ENCODE measurements around the gene MYO1D. TPM values are rescaled to one million over a fixed set of nuclear protein-coding genes. Genes with fewer than 3 reads are reported as not detected.

The MYO1D gene
- total and polyA plus RNA-seq, 7 donors = 6.2 to 184 (median 21.6) TPM

- no peaks in the 10 kb centered on the region for H3K9me3 ChIP-seq
- no peak for TF ChIP-seq EP300 (IDR thresholded peaks at IDR 0.05)
- DNase-seq = no peak
- H3K27ac ChIP-seq = no peak overlapping the region
- H3K4me3 ChIP-seq = no peak overlapping the region
- WGBS, 2 donors = 26 to 67% methylated on average over 3 of the region's 3 CpGs
- H3K36me3 ChIP-seq = no peaks in the 10 kb centered on the region
- H3K27me3 ChIP-seq = no peaks in the 10 kb centered on the region
- intact Hi-C loops (cut with DNase I) = no loop called here
- no peaks in the 10 kb centered on the region for H3K4me1 ChIP-seq
Measured at GRCh38 chr17:32769846-32770245, 107.1 kb downstream of the MYO1D start.

- no peak overlapping the region for H3K27ac ChIP-seq
- H3K9me3 ChIP-seq = no peaks in the 10 kb centered on the region
- WGBS, 2 donors = 40 to 64% methylated on average over 5 of the region's 5 CpGs
- no peak for DNase-seq
- H3K36me3 ChIP-seq = peaks cover 0 to 4% (median 0%) of the 10 kb centered on the region in 4 donors
- intact Hi-C loops (cut with DNase I) = no loop called here
- H3K4me1 ChIP-seq = no peaks in the 10 kb centered on the region
- TF ChIP-seq EP300 (IDR thresholded peaks at IDR 0.05) (no peak), POLR2A (IDR thresholded peaks at IDR 0.05) (no peak), POLR2AphosphoS5 (IDR thresholded peaks at IDR 0.05) (no peak)
- no peaks in the 10 kb centered on the region for H3K27me3 ChIP-seq
- H3K4me3 ChIP-seq = no peak overlapping the region
Measured at GRCh38 chr17:32763855-32764439, 113.0 kb downstream of the MYO1D start.

- no peak for DNase-seq
- Histone ChIP-seq H3K4me3 (no peak overlapping the region), H3K4me1 (no peaks in the 10 kb centered on the region), H3K36me3 (peaks cover 0 to 4% (median 0%) of the 10 kb centered on the region in 4 donors), H3K27ac (no peak overlapping the region), H3K27me3 (no peaks in the 10 kb centered on the region), H3K9me3 (no peaks in the 10 kb centered on the region)
- intact Hi-C loops (cut with DNase I) = loop anchor here (5.0 kb wide), 2 partner anchors 102 to 297 kb away; no protein-coding TSS in a partner anchor
- TF ChIP-seq POLR2AphosphoS5 (IDR thresholded peaks at IDR 0.05) = no peak
- TF ChIP-seq CTCF (IDR thresholded peaks at IDR 0.05) = no peak
- TF ChIP-seq EP300 (IDR thresholded peaks at IDR 0.05) = no peak
- no peak for TF ChIP-seq POLR2A (IDR thresholded peaks at IDR 0.05)
Measured at GRCh38 chr17:32759476-32759875, 117.4 kb downstream of the MYO1D start.

GRCh38 chr17:32757963-32758362, 119.0 kb downstream of the MYO1D start:
- intact Hi-C loops (cut with DNase I) = loop anchor here (5.0 kb wide), 2 partner anchors 101 to 296 kb away; no protein-coding TSS in a partner anchor

GRCh38 chr17:32756696-32757095, 120.2 kb downstream of the MYO1D start:
- no peak overlapping the region for H3K27ac ChIP-seq
- no peaks in the 10 kb centered on the region for H3K4me1 ChIP-seq
- intact Hi-C loops (cut with DNase I) = loop anchor here (5.0 kb wide), 2 partner anchors 99 to 294 kb away; no protein-coding TSS in a partner anchor
- H3K27me3 ChIP-seq = no peaks in the 10 kb centered on the region
- H3K36me3 ChIP-seq = peaks cover 0 to 4% (median 0%) of the 10 kb centered on the region in 4 donors
- no peak for TF ChIP-seq POLR2A (IDR thresholded peaks at IDR 0.05)
- WGBS, 2 donors = 43 to 83% methylated on average over 1 of the region's 1 CpG
- no peak for DNase-seq
- no peak overlapping the region for H3K4me3 ChIP-seq
- no peaks in the 10 kb centered on the region for H3K9me3 ChIP-seq

More at GRCh38 chr17:32757963-32758362, 119.0 kb downstream of the MYO1D start:
- Histone ChIP-seq H3K4me1 (no peaks in the 10 kb centered on the region), H3K9me3 (no peaks in the 10 kb centered on the region), H3K27ac (no peak overlapping the region), H3K4me3 (no peak overlapping the region), H3K27me3 (no peaks in the 10 kb centered on the region), H3K36me3 (peaks cover 0 to 4% (median 0%) of the 10 kb centered on the region in 4 donors)
- 95% methylated on average over 1 of the region's 1 CpG for WGBS, 2 donors
- TF ChIP-seq EP300 (IDR thresholded peaks at IDR 0.05) (no peak), CTCF (IDR thresholded peaks at IDR 0.05) (no peak), POLR2A (IDR thresholded peaks at IDR 0.05) (no peak), POLR2AphosphoS5 (IDR thresholded peaks at IDR 0.05) (no peak)
- DNase-seq = no peak

- 47 to 74% methylated on average over 7 of the region's 7 CpGs for WGBS, 2 donors
- Histone ChIP-seq H3K36me3 (peaks cover 0 to 4% (median 0%) of the 10 kb centered on the region in 4 donors), H3K9me3 (no peaks in the 10 kb centered on the region), H3K4me1 (no peaks in the 10 kb centered on the region), H3K4me3 (no peak overlapping the region), H3K27ac (no peak overlapping the region), H3K27me3 (no peaks in the 10 kb centered on the region)
- DNase-seq = no peak
- TF ChIP-seq EP300 (IDR thresholded peaks at IDR 0.05) = no peak
- TF ChIP-seq CTCF (IDR thresholded peaks at IDR 0.05) = peak in 3 of 4 experiments; percentile 14 to 26 (median 15)
- intact Hi-C loops (cut with DNase I) = loop anchor here (5.0 kb wide), 2 partner anchors 98 to 293 kb away; no protein-coding TSS in a partner anchor
Measured at GRCh38 chr17:32755045-32755805, 121.7 kb downstream of the MYO1D start.
